GM19351 (cell line): ENCODE measurements around the gene CIBAR2.

Source experiments
- ATAC-seq: cut with Tn5 transposase; IDR thresholded peaks from one replicate; pipeline ENCODE4 v1.9.1; 2021; ENCODE audit warnings: mild to moderate bottlenecking, moderate library complexity; ENCODE audit not compliant: unreplicated experiment

The CIBAR2 gene

GRCh38 chr16:85084841-85085510 is 27.3 kb downstream of the CIBAR2 start:
- ATAC-seq, result no peak

- ATAC-seq, result no peak
Observed at GRCh38 chr16:85083051-85083639, 29.1 kb downstream of the CIBAR2 start.

GRCh38 chr16:85082173-85083050 is 29.9 kb downstream of the CIBAR2 start:
- ATAC-seq, result no peak

GRCh38 chr16:85081765-85082164 is 30.5 kb downstream of the CIBAR2 start:
- no peak for ATAC-seq

GRCh38 chr16:85081038-85081437 is 31.2 kb downstream of the CIBAR2 start:
- ATAC-seq, result no peak

GRCh38 chr16:85079785-85080570 is 32.3 kb downstream of the CIBAR2 start:
- ATAC-seq, result no peak

GRCh38 chr16:85078952-85079351 is 33.3 kb downstream of the CIBAR2 start:
- no peak for ATAC-seq

DNA sequence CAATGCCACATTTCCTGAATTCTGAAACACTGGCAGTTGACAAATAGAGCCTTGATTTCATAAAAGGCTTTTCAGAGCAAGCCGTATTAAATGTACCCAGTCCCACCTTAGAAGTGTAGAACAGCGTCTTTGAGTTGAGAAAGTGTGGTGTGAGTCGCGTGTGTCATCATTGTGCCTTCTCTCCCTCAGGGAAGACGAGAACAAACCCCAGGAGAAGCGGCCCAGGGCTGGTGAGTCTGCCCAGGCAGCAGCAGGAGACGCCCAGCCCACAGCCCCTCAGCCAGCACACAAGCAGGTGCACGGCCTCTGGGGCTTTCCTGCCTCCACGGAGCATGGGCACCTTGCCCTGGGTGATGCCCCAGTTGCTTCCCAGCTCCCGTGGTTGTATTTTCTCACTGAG is 34.0 kb downstream of the CIBAR2 start:
- no peak for ATAC-seq

- no peak for ATAC-seq
Observed at GRCh38 chr16:85077576-85078125, 34.6 kb downstream of the CIBAR2 start.

DNA sequence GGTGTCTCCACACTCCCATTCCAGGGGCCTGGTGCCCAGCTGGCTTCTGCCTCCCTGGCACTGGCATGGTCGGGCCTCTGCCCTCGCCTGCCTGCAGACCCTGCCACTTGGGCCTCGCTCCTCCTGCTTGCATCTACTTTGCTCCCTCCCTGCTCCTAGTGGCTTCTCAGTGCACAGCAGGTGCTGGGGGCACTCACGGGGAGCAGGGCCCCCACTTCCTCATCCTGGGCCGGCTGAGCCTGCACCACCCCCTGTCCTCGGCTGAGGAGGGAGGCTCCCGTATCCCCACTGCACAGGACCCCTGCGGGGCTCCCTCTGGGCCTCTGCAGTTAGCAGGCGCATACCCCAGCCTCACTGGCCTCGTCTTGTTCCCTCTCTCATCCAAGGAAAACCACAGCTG is 35.2 kb downstream of the CIBAR2 start:
- ATAC-seq, result no peak

- ATAC-seq, result no peak
Observed at GRCh38 chr16:85075236-85075924, 36.9 kb downstream of the CIBAR2 start.

DNA sequence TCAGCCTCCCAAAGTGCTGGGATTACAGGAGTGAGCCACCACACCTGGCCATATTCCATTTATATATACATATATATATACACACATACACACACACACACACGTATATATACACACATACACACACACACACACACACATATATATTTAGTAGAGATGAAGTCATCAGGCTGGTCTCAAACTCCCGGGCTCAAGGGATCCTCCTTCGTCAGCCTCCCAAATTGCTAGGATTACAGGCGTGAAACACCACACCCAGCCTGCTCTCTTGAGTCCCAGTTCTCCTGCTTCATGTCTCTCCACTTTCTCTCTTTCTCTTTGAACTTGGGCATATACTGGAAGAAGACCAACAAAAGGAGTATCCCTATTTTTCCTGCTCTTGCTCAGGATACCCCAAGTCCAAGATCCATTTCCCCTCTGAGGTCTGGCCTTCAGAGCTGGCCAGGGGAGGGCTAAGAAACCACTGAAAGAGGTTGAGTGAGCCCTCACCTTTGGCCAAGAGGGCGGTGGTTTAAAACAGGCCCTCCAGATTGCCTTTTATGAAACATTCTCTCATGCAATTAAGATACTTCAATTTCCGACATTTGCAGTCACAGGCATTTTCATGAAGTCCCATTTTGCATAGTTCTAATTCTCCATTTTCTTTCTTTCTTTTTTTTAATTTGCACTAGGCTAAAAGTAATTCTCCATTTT is 37.9 kb downstream of the CIBAR2 start:
- ATAC-seq, result no peak

GRCh38 chr16:85072947-85073346 is 39.3 kb downstream of the CIBAR2 start:
- no peak for ATAC-seq

GRCh38 chr16:85072076-85072860 is 40.0 kb downstream of the CIBAR2 start:
- ATAC-seq, result no peak

GRCh38 chr16:85069171-85069570 is 43.1 kb downstream of the CIBAR2 start:
- ATAC-seq, result no peak

DNA sequence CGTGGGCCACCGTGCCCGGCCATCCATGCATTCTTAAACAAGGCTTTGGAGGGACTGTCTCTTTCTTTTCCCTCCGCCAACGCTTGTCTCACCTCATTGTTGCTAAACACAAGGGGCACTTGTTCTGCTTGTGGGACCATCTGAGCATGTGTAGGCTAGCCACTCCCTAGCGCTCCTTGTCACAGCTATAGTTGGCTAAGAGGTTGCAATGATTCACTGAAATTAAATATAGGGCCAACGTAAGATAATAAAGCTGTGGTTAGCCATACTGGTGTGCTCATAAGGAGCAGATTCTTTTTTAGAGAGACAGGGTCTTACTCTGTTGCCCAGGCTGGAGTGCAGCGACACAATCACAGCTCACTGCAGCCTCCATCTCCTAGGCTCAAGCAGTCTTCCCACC is 43.5 kb downstream of the CIBAR2 start:
- ATAC-seq, result no peak

- ATAC-seq, result no peak
Observed at GRCh38 chr16:85067426-85067825, 44.8 kb downstream of the CIBAR2 start.

DNA sequence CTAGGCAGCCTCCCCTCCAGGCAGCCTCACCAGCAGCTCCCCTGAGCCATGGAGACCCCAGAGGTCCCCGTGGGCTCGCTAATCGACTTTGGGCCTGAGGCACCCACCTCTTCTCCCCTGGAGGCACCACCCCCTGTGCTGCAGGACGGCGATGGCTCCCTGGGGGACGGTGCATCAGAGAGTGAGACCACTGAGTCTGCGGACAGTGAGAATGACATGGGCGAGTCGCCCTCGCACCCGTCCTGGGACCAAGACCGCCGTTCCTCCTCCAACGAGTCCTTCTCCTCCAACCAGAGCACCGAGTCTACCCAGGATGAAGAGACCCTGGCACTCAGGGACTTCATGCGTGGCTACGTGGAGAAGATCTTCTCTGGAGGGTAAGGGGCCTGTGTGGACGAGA is 45.2 kb downstream of the CIBAR2 start:
- no peak for ATAC-seq

DNA sequence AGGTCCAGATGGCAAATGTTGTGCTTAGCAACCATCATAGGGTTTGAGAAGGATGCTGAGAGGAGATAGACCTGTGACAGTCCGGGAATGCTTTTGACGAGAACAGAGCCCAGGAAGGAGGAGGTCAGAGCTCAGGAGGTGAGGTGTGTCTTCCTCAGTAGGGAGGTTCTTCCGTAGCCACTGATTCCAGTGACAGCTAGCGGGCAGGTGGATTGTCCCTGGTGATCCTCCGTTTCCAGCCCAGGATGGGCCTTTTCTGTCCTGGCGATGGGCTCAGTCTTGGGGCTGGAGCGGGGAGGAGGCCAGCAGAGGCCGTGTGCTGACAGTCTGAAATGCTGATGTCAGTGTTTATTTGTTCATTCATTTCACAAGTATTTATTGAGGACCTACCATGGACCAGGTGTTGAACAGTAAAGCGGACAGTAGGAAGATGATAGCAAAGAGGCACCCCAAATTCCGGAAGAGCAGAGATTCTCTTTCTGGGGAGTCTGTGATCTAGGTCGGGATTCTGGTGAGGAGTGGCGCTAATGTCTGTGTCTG is 45.9 kb downstream of the CIBAR2 start:
- ATAC-seq, result no peak
